Activated T-helper 1 cell treated with Interleukin-2 at 50 U/mL for 16 hours (primary cell): Measurements from ENCODE around the gene CANT1.

Experiments used
- DNase-seq: peaks from one replicate; pipeline ENCODE4 v3.0.0-alpha.2; 2020; ENCODE audit warnings: low read depth

Gene CANT1

DNA sequence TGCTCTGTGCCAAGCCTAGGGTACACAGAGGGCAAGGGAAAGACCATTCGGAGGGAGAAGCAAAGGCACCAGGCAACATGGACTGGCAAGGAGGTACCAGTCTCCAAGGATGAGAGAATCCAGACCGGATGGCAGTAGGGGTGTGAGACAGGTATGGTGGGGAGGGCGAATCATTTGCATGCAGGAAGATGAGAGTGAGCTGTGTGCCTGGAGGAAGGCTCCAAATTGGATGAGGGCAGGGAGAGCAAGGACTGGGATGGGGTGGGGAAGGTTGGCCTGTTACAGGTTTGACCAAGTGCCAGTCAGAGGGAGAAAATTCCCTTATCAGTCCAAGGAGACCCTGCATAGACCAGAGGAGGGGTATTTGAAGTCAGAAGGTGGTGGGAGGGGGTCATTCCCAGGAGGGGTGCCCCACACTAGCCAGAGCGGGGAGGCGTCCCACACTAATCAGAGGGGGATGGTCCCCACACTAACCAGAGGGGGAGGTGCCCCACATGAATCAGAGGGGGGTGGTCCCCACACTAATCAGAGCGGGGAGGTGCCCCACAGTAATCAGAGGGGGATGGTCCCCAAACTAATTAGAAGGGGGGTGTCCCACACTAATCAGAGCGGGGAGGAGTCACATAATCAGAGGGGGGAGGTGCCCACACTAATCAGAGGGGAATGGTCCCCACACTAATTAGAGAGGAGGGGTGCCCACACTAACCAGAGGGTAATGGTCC lies 737 bp downstream of the CANT1 start:
- no peak for DNase-seq

DNA sequence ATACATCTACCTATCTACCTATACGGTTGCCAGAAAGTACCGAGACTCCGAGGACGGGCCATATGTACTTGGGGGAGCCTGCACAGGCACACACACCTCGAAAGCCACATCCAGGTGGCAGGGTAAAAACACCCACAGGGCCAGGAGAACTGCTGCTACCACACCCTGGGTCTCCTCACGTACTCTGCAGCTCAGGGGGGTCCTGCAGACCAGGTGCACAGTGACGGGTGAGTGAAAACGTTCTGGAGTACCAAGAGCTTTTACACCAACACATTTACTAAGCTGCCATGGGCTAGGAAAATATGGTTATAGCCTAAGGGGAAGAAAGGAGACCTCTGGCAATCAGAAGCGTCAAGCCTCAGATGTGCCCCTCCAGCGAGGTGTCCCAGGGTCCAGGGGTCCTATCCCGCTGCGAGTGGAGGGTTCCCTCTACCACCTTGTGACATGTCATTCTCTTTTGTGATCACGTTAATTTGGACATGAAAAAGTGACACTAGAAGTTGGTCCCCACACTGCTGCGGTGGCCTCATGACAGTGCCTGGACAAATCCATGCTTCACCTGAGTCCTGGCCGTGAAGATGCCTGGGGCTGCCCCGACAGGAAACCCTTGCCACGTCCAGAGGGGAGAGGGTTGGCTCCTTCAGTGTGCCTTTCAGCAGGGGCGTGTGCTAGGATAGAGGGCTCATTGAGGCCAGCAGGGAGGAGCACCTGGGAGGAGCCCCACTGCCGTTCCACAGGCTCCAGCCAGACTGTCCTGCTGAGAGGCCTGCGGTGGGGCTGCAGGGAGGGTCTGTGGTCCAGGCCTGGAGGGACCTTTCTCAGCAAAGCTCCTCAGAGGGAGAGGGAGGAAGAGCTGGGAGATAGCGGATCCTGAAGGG lies 1.8 kb downstream of the CANT1 start:
- no peak for DNase-seq

DNA sequence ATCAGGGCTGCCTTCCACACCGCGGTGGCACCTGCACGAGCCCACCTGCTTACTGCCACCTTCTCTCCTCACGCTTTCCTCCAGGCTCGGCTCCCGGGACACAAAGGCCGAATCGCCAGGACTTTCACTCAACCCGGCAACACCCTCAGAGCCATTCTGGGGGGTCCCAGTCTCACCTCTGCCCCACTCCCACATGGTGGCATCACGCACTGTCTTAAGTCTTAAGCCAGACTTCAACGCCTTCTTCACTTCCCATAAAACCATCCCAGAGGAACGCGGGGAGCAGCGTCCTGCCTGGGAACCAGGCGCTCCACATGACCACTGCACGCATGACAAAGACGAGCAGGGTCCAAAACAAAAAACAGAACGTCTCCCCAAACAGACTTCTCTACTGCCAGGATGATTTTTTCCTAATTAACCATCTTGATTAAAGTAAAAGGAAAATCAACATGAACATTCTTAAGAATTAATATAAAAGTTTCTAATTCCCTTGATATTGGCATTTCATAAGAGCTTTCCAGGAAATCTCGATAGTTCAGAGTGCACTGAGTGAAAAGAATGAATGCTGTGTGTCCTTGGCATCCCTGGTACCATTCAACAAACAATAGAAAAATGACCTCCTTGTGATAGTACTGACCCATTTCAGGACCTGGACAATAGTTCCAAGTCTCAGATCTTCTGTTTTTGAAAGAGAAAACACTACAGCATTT lies 2.6 kb downstream of the CANT1 start:
- no peak for DNase-seq

GRCh38 chr17:79006046-79006445 lies 3.5 kb downstream of the CANT1 start:
- DNase-seq = no peak

GRCh38 chr17:79005063-79005861 lies 4.3 kb downstream of the CANT1 start:
- no peak for DNase-seq

GRCh38 chr17:79003661-79004411 lies 5.7 kb downstream of the CANT1 start:
- DNase-seq = no peak

DNA sequence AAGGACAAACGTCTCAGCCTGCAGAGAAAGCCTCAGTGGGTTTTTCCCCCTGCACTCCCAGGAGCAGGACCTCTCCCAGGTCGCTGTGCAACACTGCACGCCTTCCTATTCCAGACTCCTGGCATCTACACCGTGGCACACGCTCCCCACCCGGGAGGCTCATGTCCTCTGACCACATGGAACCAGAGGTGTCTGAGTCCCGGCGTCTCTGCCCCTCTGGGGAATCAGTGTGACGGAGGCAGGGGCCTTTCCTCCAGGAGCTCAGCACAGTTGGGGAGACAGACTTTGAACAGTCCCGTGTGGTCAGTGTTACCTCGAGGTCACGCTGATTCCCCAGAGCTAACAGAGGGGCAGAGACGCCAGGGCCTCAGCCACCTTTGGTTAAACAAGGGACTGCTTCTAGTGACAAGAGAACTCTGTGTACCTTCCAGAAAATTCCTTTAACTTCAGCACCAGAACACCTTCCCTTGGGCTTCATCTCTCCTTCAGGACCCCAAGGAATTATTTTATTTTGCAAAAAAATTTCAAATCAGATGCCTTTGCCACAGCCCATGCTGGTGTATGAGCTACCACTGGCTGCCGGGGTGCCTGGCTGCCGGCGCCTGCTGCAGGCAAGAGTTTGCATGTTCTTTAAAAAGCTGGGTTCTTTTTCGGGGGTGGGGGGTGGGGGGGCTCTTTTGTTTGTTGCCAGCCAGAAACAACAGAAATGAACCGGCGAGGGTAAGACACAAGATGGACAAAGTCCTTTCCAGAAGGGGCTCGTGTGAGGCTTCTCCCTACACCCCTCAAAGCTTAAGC lies 6.6 kb downstream of the CANT1 start:
- no peak for DNase-seq

GRCh38 chr17:79002291-79002690 lies 7.3 kb downstream of the CANT1 start:
- DNase-seq = no peak

DNA sequence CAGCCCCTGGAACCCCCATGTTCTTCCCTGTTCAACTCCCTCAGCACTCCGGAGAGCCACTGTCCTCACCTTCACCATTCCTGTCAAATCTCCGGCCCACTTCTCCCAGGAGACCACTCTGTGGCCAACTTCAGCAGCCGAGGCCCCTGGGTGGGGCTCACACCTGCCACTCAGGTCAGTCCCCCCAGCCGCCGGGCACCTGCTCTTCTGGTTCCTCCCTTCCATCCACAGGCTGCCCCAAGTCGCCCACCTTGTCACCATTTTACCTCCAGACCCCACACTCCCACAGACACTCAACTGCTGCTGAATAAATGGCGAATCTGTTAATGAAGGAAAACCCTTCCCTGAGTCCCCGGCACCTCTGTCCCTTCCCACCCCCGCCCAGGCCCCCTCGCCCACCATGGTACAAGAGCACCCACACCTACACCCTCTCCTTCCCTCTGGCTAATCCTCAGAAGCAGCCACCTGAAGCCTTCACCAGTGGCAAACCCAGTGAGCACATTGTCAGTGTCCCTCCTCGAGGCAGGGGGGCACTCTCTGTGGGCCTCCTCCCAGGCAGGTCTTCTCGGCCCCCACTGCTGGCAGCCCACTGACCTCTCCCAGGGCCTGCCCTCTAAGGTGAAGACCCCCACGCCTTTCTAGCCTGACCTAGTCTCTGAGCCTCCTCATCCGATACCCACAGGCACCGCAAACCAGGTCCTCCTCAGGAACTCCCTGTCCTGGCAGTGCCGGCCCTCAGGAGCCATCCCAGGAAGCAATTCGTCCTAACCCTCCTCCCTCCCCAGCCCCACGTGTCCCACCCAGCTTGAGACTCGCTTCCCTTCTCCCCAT lies 8.2 kb downstream of the CANT1 start:
- DNase-seq = no peak

- DNase-seq = no peak
Measured at GRCh38 chr17:79000396-79001189, 9.0 kb downstream of the CANT1 start.

- DNase-seq = no peak
Measured at GRCh38 chr17:78999947-79000395, 9.6 kb downstream of the CANT1 start.

DNA sequence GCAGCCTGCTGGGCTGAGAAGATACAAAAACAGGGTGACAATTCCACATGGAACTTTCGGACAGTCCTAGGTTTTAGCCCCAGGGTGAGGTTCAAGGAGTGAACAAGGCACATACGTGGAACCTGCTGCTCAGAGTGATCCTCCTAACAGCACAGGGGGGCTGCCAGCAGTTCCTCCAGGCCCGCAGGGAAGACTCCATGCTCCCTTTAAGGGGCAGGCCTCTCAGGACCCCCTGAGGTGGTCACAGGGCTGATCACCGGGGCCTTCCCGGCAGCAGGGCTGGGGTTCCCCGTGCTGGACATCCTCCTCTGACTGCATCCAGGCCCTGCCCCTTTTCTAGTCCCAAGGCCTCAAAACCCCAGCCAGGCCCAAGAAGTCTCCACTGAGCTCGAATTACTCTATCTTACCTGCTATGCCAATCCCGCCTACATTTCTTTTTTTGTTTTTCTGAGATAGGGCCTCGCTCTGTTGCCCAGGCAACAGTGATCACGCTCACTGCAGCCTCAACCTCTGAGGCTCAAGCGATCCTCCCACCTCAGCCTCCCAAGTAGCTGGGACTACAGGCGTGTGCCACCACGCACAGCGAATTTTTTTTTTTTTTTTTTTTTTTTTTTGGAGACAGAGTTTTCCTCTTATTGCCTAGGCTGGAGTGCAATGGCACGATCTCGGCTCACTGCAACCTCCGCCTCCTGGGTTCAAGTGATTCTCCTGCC lies 10.4 kb downstream of the CANT1 start:
- no peak for DNase-seq

GRCh38 chr17:78998311-78999055 lies 11.1 kb downstream of the CANT1 start:
- DNase-seq = no peak

DNA sequence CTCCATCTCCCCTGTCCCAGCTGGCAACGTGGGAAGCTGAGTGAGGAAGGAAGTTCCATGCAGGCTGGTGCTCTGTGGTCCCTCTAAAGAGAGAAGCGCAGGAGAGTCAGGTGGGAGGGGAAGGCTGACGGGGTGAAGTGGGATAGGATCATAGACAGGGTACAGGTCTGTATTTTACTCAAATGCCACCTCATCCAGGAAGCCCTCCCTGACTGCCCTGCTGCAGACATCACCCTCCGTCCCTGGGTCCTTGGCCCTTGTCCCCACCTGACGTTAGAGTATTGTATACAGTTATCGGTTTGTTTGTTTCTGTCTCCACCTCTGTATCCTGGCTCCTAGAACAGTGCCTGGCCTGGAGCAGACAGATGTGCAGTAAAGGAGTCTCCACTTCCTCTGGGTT lies 11.7 kb downstream of the CANT1 start:
- no peak for DNase-seq

DNA sequence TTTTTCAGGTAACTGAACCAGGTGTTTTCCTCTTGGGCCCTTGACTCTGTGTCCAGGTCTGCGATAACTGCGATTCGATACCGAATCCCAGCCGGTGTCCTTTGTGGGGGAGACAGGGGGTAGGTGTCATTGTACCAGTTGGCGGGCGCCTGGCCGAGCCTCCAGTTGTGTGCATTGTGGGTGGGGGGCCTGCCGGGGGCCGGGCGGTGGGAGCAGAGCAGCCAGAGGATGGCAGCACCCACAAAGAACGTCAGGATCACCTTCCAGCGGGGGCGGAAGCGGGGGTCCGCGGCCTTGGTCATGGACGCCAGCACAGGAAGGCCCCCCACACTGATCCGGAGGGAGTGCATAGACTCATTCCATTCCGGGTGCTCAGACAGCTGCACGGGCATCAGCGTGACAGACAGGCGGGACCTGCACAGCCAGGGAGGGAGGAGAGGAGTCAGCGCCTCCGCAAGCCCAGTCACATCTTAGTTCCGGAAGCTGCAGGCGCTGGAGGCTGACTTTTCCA lies 12.3 kb downstream of the CANT1 start:
- DNase-seq = no peak

DNA sequence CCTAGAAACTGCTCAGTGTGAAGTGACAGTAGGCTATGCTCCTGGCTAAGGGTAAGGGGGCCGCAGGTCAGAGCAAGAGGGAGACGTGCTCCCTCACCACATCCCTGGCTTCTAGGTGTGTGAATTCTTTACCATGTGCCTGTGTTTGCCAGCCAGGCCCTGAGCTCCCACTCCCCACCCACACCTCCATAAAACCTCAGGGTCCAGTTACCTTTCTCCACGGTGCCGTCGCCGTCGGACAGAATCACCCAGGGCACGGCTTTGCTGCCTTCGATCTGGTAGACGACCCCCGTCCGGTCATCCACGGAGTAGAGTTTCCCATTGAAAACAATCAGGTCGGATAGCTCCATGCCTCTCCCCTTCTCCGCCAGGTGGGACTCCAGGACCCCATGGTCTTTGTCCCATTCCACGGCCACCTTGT lies 12.8 kb downstream of the CANT1 start:
- DNase-seq = no peak
